G401.6 (cell line): ENCODE data around the gene LRRTM4.

Experiments used
- FAIRE-seq: peaks from 2 replicates; lab custom pipeline; 2012; peaks lifted over from hg19 to GRCh38; lab: Jason Lieb, UNC

Gene LRRTM4

DNA sequence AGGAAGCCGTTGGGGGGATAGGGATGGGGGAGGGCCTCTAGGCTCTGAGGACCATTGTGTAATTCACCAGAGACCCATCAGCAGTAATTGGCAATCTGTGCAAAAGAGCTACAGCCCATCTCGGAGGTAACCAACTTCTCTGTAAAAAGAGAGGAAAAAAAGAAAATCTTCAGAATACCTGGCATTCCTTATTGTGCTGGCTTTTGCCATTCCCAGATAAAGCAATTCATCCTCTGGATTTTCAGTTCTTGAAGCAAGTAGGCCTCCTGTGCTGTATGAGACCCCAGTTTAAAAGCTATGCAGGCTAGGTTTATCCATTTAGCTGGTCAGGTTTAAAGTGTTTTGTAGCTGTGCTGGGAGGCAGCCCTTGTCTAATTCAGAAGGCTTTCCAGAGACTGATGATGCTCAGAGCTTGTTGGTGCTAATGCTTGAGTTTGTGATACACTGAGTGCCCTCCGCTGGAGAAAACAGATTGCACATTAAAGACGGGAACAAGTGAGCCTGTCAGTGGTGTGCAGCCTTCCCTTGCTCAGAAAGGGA lies at the start of gene LRRTM4:
Gene LRRTM4, minus strand, starts transcription at position 446 of the 540 bp plus-strand sequence.
- no peak for FAIRE-seq

DNA sequence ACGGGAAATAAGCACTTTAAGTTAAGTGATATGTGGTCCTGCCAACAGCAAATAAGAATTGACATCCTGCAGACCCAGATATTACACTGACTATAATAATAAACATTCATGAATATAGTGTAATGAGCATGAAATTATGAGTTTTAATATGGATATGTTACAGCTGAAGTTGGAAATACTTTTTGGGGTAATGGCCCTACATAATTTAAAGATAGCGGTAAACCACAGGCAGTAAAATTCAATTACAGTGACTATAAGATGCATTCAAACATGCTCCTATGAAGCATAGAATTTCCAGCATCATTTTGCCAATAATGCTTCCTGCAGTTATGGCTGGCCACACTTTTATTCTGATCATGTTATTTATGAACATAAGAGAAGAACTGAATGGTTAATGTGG lies 49.4 kb upstream of the LRRTM4 start:
- no peak for FAIRE-seq

DNA sequence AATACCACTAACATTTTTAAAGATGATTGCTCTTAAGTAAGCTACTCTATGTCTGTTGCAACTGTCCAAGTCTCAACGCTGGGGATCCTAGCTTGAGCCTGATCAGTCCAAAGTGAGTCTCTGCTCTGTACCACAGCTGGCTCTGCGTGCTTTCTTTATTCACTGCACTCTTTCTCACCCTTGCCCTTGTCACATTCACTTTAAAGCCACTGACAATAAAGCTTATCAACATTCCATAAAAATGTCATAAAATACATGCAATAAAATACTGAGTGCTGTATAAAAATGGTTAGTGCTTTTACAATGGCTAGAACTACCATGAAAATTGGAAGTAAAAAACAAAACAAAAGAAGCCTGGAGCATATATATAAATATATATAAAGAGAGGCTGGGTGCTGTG lies 45.5 kb upstream of the LRRTM4 start:
- FAIRE-seq, result no peak

DNA sequence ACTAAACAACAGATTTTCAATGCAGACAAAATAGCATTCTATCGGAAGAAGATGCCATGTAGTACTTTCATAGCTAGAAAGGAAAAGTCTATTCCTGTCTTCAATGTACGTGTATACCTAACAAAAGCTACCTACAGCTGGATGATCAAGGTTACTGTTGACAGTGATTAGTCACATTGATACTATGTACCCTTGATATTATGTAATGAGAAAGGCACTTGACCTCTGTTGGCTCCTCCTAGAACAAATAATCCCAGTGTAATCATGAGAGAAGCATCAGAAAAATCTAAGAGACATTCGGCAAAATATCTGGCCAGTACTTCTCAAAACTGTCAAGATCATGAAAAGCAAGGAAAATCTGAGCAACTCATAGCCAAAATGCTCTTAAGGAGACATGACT lies 44.4 kb upstream of the LRRTM4 start:
- no peak for FAIRE-seq

DNA sequence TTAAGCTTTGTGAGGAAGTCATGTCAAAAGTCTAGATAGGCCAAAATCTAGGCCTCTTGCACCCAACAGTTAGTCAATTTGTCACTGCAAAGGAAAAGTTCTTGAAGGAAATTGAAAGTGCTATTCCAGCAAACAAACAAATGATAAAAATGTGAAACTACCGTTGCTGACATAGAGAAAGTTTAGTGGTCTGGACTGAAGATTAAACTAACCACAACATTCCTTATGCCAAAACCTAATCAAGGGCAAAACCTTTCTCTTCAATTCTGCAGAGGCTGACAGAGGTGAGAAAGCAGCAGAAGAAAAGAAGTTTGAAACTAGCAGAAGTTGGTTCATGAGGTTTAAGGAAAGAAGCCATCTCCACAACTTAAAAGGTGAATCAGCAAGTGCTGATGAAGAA lies 44.0 kb upstream of the LRRTM4 start:
- FAIRE-seq, result no peak

DNA sequence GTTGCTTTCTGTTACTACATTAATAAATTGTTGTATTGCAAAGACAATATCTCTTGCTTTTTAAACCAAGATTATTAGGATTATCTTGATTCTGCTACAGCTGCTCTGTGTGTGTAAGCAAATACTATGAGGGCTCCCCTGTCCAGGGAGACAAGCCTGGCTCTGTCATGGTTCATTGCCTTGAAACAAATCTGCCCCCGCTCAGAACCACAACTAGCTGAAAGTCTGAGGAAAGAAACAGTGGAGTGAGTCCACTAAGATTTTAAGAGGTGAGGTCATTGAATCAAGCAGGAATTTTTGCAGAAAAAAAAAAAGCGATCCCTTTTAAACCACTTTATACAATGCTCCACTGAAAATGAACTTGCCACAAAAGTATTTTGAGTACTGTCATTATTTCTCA lies 30.8 kb upstream of the LRRTM4 start:
- FAIRE-seq, result no peak

DNA sequence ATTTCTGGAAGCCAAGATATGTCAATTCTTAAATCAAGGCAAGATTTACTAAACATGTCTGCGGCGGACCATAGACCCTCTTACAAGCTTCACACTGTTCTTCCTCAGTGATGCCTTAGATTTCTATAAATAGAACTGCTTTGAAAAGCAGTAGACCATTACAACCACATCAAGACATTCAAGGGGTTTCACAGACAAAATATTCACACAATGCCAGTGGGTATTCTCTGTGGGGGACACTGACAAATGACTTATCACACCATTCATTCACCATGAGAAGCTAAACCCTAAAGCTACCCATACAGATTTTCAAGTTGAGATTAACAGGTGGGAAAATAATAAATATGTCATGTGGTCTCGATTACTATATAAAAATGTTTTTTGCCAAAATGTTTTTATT lies 15.9 kb upstream of the LRRTM4 start:
- no peak for FAIRE-seq

DNA sequence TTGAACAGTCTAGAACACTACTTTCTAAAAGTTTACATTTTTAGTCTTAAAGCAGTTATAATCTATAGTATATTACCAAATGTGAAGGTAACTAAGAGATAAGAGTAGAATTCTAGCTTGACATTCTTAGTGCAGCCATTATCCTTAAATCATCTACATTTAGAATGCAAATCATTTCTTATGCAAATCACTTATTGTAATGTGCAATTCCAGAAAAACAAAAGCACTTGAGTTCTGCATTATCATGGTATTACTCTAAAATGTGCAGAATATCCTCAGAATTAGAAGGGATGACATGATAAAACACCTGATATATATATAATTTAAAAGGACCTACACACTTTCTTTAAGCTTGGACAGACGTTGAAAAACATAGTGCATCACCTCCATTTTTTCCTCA lies 712 bp upstream of the LRRTM4 start:
- FAIRE-seq, result no peak

DNA sequence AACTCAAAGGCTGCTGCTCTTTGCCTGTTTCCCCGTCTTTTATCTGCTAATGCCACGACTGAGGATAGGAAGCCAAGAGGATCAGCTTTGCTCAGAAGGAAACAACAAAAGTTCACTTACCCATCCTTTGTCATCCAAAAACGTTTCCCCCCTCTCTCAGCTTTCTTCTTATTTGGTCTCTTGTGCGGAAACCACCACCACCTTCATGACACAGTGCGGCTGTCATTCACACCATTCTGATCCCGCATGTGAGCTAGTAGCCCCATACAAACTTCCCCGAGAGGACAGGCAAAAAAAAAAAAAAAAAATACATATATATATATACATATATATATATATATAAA lies 656 bp downstream of the LRRTM4 start:
- FAIRE-seq, result no peak

DNA sequence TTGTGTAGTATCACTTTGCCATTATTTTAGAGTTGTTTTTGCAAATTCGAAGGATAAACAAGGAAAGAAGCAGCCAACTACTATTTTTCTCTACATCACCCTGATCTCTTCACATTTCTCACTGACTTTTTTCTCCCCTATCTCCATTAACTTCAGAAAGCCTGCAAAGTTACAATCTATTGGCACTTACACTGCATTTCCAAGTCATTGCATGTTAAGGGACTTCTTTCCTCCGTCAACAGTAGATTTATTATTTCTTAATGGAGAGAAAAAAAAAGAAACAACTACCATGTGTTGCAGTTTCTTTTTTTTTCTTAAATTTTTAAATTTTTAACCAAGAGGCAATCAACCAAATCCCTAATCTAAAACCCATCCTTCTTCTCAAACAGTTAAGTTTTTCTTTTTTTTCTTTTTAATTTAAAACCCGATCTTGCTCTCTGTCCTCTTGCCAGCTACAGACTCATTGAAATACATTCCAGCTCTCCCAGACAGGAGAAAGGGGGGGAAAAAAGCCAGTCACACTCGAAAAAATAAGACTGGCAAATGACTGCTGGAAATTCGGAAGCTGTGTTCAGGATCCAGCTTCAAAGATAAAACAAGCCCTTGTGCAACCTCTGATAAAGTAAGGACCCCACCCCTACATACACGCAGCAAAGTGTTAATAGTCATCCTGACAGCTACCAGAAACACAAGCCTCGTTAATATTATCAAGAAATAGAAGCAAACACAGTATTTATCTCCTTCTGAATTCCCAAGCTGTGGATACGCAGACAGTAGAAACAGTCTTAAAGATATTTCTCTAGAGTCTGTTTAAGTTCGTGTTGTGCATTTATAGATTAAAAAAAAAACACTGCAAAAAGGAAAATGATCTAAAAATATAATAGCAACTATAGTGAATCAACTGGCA lies 1.3 kb downstream of the LRRTM4 start:
- FAIRE-seq, result no peak

DNA sequence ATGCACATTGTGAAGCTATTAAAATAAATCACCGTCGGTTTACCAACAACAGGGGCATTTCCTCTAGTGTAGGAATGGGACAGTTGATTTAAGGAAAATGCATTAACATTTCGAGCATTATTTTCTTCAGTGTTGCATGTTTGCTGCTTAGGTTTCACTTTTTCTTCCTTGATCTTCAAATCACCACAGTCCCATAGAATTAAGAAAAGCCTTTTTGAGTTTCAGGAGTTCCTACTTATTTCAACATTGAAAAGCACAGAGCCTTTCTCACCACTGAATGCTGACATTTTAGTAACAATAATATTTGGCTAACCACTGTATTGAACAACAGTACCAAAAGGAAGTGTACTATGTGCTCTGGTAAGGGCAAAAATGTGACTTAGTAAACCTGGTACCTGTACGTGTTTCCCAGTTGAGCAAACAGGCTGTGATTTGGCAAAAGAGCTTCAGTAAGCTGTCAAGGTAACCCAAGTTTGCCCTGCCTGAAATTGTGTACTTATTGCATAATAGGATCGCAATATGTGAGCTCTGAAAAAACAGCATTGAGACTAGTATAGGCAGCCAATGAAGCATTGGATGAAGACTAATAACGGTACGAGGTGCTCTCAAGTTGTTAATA lies 2.2 kb downstream of the LRRTM4 start:
- FAIRE-seq, result no peak

DNA sequence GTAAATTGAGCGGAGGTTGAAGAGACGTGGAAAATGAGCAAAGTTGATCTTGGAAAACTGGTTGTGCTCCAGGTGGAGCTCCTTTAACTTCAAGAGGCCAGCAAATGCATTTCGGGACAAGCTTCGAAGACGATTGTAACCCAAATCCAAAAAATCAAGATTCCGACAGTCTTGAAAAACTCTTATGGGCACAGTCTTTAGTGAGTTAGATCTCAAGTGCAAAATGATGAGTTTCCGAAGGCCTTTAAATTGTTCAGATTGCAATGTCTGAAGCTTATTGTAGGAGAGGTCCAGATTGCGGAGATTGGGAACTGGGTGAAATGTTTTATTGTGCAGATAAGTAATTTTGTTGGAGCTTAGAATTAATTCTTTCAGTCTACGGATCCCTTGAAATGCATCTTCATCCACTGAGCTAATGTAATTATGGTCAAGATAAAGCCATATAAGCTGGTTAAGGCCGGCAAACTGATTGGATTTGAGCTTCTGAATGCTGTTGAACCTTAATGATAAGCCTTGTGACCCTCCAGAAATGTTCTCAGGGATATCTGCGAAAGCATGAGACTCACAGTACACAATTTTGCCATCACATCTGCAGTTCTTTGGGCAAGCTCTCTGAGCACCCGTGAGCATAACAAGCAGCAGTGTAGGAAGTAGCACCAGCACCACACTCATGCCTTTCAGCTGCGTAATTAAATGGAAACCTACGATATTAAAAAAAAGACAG lies 2.9 kb downstream of the LRRTM4 start:
- FAIRE-seq, result no peak

DNA sequence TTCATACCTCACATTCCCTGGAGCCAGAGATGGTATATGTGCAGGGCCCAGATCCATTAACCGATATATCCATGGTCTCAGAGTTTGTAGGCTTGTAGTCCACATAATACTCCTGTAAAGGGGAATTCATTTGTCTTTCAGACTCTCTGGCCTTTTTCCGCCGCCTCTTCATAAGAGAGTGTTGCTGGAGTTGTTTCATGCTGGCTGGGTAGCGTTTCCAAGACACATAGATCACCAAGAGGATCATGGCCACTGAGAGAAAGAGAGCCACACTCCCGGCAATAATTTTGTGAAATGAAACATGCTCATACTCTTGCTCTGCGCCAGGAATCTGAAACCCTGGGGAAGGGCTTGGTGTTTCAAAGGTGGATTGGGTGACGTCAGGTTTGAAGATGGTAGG lies 3.9 kb downstream of the LRRTM4 start:
- no peak for FAIRE-seq

DNA sequence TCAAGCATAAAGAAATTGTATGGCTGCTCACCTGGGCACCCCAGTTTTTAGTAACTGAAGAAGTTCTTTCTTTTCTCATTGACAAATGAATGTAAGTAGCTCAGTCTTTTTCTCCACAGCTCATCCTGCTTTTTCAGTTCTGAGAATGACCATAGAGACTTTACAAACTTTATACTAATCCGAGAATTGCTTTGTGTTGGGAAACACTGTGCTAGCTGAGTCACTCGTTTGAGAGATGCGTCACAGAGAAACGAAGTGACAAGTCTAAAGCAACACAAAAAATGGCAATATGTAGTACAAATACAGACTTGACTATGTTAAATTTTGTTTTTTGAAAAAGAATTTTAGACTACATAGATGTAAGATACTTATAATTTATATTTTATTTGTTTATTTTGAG lies 9.0 kb downstream of the LRRTM4 start:
- no peak for FAIRE-seq

DNA sequence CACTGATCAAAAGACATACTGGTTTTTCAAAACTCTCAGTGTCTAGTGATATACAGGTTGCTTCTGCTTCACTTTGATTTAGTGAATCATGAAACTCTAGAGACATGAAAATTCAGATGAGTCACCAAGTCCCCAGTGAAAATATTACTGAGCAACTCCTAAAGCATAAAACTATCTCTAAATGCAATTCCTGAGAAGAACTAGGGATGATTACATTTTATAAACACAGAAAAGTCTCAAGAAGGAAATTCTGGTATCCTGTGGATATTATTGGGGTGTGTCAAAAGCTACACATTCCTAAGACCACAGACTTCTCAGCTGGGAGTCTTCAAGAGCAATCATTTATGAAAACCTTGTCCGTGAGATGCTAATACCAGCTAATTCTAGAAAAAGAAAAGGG lies 9.7 kb downstream of the LRRTM4 start:
- no peak for FAIRE-seq

DNA sequence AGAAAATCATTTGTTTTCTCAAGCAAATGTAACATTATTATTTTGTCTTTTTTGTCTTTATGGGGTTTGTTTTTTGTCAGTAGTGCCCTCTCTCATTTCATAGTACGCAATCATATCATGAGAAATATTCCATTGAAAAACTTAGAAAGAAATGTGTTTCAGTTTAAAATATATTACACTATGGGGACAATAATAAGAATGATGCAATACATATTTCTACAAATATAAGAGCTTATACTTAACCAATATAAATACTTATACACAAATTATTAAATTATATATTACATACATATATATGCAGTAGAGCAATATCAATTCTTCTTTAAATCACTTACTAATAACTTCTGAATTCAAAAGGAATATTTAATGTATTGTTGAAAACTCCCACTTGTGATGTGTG lies 13.7 kb downstream of the LRRTM4 start:
- FAIRE-seq, result no peak

DNA sequence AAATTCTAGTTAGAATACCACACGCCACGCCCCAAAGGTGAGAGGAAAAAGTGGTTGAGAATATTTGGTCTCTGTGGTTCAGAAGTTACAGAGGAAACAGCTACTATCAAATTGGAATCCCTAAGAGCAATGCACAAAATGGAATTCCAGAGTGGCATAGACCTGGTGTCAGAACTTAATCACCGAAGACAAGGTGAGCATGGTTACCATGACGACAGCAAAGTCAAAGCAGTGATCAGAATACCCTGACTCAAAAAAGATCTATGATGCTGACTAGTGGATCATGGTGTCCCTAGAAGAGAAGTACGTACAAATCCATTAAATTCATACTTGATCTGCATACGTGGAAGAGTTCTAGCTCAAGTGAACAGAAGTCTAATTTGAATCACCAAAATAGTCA lies 14.5 kb downstream of the LRRTM4 start:
- FAIRE-seq, result no peak

DNA sequence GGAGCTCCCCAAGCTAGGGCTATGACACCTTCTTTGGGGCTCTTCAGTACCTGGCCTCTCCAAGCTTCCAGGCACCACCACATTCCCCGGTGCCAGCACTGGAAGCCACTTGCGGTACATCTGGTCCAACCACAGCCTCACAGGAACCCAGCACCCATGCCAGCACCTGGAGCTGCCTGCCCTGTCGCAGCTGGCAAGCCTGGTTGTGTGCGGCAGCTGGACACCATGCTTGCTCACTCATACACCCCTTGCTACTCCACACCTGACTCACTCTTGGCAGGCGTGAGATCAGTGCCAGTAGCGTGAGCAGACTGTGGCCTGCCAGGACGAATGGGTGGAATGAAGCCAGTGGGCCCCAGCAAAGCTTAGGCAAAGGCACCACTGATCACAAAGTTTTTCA lies 34.0 kb downstream of the LRRTM4 start:
- FAIRE-seq, result no peak

DNA sequence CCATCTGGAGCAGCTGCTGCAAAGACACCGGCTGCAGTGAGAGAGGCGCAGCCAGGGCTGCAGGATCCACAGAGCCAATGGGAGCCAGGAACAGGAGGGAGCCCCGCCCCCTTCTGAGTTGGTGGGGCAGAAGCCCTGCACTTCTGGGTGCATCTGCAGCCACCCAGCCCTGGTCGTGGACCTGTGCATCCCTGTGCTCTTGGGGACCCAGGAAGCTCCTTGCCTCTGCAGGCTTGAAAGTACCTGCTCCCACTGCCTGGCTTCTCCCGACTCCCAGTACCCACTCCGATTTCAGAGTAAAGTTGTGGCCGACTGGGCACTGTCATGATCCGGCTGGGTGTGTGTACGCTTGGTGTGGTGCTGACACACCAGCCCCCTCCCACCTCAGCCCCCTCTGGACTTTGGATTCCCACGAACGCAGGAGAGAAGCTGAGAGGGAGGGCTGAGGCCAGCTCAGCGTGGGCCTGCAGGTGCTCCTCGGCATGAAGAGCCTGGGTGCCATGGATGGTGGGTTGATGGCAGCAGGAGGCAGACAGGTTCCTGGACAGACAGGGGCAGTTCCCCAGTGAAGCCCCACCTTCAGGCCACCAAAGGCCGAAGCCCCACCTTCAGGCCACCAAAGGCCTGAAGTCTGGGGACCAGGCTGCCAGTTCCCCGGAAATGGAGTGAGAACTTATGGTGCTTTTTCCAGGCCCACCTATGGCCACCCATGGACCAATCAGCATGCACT lies 34.9 kb downstream of the LRRTM4 start:
- FAIRE-seq, result no peak

DNA sequence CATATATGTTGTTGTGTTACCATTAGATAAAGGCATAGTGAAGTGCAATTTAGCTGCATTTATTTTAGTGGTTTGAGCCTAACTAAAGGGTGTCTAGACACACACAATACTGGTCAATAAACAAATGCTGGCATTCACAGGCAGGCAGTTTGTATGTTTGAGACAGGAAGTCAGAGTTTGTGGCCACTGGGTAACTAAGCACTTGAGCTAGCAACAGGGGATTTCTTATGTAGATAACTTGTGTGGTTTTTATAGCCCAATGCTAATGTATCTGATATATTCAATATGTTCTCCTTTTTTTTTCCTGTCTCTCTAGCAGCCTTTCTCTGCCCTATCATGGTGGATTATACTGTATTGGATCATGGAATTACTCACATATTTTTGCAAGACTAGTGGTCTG lies 38.1 kb downstream of the LRRTM4 start:
- no peak for FAIRE-seq

DNA sequence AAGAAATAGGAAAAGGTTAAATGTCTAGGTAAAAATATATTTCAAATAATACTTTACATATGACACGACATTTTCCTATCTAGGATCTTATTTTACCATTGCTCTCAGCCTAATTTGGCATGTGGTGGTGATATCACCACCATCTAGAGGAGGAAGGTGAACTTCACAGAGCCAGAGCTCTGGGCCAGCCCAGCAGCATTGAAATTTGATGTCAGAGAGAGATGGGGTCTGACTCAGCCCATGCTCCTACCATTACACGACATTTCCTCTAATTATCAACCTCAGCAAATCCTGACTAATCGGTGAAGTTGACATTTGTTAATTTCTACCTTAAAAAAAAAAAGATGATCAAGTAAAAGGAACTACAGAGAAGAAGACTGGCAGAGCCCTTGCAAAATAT lies 42.3 kb downstream of the LRRTM4 start:
- no peak for FAIRE-seq

DNA sequence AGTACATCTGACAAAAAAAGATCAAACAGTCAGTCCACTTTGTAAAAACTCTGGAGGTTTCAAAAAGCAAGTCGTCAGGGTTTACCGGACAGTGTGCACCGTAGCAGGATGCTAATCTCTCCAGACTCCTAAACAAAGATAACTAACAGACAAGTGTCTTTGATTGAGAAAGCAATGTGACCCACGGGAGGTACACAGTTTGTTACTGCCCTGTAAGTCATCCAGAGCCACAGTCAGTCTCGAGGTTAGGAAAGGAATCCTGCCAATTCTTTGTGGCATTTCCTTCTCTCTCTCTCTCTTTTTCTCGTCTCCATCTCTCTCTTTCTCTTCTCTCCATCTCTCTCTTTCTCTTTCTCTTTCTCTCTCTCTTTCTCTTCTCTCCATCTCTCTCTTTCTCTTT lies 42.8 kb downstream of the LRRTM4 start:
- no peak for FAIRE-seq

DNA sequence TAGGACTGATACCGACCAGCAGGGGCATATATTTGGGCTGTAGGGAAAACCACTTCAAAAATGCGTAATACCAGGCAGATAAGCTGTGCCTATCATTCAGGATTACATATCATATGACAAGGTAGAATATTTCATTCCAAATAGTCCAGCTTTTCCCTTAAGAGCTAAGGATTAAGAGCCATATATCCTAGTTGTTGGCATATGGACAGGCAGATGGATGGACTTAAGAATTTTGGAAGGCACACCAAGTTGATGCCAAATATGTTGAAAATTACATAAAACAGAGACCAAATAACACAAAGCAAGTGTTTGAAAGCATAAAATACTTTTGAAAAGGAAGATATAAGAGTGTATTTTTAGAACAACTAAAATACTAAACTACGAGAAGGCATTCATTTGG lies 52.1 kb downstream of the LRRTM4 start:
- FAIRE-seq, result no peak
